ENCODE measurements around the gene MIF.
"Not testable (repeated sequence)": the region's sequence is repeated elsewhere in the genome, so short reads cannot be mapped to it uniquely, and the experiment has no call there.

Gene MIF

GRCh38 chr22:23901600-23901999, 7.4 kb downstream of the MIF start:
- DNase-seq (ENCODE audit: low read depth in 2 of 2): no peak

GRCh38 chr22:23903328-23903971, 9.3 kb downstream of the MIF start:
- no peak for DNase-seq (ENCODE audit: low read depth in 2 of 2)

DNA sequence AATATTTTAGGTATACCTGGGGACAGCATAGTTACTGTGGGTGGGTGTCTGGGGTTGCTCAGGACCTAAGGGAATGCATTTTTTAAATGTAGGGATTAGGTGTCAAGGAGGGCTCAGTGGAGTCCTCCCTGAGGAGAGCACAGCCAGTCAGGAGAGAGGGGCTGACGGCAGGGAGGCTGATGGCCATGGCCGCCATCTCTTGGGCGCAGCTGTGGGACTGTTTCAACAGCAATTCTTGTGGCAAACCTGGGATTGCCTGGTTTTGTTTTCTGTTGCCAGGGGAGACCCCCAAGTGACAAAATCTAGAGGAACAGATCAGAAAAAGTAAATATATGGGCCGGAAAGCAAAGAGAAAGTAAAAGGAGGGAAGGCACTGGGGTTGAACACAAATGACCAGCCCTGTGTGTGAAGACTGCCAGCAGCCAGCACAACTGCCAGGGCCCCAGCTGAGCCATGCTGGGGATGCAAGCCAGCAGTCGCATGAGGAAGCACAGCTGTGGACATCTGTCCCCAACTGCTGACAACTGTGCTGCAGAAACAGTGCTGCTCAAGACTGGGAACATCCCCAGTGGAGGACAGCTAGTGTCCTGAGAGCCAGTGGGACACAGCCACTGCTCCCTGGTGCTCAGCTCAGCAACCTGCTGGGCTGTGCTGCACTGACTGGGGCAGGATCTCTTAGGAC, 10.5 kb downstream of the MIF start:
- no peak for DNase-seq (ENCODE audit: low read depth in 2 of 2)

DNA sequence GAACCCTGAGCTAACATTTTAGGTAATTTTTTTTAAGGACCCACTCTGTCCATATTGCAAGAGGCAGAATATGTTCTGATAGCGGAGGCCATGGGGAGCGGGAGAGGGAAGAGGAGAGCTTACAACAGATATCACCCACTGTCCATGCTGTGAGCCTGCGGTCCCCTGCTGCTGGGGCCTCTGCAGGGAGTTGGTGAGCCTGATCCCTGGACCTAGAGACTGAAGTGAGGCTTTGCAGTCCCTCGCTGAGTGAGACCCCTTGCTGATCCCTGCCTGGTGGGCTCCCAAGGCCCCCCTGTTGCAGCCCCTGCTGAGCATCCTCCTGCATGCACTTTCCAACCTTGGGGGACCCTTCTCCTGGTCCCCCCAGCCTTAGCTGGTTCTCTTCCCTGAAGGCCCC, 12.5 kb downstream of the MIF start:
- DNase-seq (ENCODE audit: low read depth in 2 of 2): no peak

DNA sequence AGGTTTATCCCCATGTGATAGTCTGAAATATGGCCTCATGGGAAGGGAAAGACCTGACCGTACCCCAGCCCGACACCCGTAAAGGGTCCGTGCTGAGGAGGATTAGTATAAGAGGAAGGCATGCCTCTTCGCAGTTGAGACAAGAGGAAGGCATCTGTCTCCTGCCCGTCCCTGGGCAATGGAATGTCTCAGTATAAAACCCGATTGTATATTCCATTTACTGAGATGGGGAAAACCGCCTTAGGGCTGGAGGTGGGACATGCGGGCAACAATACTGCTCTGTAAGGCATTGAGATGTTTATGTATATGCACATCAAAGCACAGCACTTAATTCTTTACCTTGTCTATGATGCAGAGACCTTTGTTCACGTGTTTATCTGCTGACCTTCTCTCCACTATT, 13.2 kb downstream of the MIF start:
- DNase-seq (ENCODE audit: low read depth in 2 of 2): not testable (repeated sequence)

DNA sequence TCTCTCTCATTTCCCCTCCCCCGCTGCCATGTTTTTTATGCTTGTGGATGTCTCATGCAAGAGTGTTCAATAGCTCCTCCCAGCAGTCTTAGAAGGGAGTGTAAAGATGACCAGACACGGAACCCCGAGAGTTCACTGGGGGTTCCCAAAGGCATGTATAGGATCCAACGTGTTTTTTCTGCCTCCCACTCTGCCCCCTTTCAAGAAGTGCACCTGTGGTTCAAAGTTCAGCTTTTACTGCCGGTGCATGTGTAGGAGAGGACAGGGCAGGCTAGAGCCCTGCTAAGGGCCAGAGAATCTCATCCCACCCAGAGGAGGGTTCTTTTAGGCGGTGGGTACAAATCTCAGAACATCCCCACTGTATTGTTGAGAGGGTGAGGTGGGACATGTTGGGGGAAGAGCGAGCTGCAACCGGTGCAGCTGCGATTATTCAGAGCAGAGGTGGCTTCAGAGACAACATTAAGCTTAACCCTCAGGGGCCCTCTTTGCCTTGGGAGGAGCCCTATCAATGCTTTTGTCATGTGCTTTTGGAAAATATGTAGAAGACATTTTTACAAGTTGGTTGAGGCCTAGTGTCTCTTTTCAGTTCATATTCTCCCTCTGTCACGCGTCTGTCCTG, 14.5 kb downstream of the MIF start:
- no peak for DNase-seq (ENCODE audit: low read depth in 2 of 2)

- DNase-seq (ENCODE audit: low read depth in 2 of 2): no peak
Observed at GRCh38 chr22:23909296-23909898, 15.2 kb downstream of the MIF start.

DNA sequence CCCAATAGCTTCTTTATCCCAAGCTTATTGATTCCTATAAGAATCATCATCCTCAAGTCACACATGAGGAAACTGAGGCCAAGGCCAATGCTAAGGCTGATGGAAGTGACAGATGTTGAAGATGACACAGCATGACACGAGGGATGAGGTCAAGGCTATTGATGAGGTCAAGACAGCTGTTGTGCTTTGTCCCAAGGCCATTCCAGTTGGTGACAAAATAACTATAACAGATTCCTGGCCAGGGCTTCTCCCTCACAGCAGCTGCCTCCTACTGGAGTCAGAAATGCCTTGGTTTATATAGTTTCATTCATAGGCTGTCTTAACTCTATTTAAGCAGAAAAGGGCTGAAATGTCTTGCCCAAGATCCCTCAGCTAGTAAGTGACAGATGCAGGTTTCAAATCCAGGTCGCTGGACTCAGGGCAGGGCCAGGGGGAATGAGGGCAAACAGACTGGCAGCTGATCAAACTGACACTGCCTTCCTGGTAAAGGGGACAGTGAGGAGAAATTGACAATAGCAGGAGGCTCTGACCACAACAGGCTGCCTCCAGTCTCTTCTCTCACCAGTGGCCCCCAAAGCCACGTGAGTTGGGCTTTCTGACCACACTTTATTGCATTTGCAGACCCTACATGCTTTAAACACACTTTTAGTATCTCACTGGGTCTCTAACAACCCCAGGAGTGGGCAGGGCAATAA, 16.5 kb downstream of the MIF start:
- DNase-seq (ENCODE audit: low read depth in 2 of 2): no peak

DNA sequence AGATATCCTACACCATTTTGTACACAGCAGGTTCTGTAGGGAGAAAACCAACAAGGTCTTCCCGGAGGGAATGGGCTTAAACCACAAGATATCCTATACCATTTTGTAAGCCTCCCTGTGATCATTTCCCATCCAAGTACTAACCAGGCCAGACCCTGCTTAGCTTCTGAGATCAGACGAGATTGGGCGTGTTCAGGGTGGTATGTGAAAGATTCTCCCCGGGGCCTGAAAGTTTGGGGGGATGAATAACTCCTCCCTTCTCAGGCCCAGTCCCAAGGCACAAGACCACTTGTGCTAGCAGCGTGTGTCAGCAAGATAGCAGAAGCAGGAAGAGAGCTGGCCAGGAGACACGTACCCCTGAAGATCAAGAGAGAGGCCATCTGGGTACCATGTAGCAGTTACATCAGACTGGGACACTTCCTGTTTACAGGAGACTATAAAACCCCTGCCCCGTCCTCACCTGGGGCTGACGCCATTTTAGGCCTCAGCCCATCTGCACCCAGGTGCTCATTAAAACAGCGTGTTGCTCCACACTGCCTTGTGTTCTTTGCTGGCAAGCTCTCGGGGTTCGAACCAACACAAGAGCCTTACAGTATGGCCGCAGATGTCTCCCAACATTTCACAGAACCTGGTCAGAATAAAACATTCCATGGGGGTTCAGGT, 17.3 kb downstream of the MIF start:
- no peak for DNase-seq (ENCODE audit: low read depth in 2 of 2)

GRCh38 chr22:23912293-23912903, 18.2 kb downstream of the MIF start:
- no peak for DNase-seq (ENCODE audit: low read depth in 2 of 2)

GRCh38 chr22:23913306-23913660, 19.1 kb downstream of the MIF start:
- DNase-seq (ENCODE audit: low read depth in 2 of 2): no peak

DNA sequence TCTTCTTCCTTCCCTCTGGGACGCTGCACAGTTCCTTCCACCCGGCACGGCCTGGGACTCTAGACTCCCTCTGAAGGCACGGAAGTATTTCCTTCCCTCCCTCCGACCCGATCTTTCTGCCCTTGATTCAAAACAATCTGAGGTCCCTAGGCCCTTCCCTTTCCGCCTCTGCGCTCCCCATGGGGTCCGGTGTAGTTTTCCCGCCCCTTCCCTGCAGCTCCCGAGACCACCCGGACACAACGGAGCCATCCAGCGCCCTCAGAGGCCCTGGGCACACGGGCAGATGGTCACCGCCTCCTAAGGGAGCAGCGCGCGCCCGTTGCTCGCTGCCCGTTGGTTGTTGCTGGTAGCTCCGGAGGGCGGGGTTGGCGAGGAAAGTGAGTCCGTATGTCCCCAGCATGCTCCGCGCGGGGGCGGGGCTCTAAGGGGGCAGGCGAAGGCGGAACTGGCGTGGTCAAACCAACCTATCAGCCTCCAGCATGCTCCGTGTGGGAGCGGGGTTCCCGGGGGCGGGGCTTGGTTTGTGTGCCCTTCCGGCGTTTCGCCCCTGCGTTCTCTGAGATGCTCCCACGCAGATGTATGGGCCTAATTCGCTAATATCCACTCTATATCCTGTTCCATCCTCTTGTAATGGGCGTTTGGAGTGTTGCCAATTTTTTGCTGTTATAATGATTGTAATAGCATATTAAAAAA, 19.6 kb downstream of the MIF start:
- peak; percentile 98 to 100 for DNase-seq (ENCODE audit: low read depth in 2 of 2)

GRCh38 chr22:23915290-23915689, 21.1 kb downstream of the MIF start:
- DNase-seq (ENCODE audit: low read depth in 2 of 2): no peak

DNA sequence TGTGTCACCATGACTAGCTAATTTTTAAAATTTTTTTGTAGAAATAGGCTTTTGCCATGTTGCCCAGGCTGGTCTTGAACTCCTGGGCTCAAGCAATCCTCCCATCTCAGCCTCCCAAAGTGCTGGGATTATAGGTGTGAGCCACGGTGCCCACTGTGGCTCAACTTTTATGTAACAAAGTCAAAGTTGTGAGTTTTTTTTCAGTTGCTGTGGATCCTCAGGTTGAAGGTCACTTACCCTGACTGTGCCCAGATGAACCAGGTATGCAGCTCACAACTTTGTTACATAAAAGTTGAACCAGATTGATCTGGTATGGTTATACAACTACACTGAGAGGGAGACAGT, 26.1 kb downstream of the MIF start:
- not testable (repeated sequence) for DNase-seq (ENCODE audit: low read depth in 2 of 2)

DNA sequence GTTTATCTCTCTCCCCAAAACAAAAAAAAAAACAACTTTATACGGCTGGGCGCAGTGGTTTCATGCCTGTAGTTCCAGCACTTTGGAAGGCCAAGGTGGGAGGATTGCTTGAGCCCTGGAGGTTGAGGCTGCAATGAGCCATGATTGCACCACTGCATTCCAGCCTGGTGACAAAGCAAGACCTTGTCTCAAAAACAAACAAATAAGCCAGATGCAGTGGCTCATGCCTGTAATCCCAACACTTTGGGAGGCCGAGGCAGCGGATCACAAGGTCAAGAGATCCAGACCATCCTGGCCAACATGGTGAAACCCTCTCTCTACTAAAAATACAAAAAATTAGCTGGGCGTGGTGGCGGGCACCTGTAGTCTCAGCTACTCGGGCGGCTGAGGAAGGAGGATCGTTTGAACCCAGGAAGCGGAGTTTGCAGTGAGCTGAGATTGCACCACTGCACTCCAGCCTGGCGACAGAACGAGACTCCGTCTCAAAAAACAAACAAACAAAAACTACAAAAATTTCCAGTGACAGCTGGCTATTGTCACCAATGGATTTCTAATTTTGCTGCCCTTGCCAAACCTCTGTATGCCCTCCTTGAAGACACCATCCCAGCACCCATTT, 27.5 kb downstream of the MIF start:
- not testable (repeated sequence) for DNase-seq (ENCODE audit: low read depth in 2 of 2)

GRCh38 chr22:23922921-23923320, 28.7 kb downstream of the MIF start:
- DNase-seq (ENCODE audit: low read depth in 2 of 2): no peak

DNA sequence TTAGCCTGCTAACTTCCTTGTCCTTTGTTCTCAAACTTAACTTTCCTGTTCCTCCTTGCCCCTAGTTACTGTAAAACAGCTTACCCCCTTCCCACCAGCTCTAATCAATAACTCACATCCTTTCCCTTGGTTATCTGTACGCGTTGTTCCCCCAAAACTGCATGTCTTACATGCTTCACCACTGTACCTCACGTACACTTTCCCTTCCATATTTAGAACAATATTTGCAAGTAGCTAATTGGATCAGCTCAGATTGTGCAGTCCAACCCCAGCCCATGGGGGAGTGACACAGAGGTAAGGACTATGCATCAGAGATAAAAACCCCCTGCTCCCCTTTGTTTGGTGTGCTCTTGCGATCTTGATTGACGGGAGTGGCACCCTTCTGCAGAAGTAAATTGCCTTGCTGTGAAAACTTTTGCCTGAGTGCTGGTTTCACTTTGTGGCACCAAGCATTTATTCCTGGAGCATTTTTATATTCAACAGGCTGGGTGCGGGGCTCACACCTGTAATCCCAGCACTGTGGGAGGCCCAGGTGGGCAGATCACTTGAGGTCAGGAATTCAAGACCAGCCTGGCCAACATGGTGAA, 30.9 kb downstream of the MIF start:
- no peak for DNase-seq (ENCODE audit: low read depth in 2 of 2)

DNA sequence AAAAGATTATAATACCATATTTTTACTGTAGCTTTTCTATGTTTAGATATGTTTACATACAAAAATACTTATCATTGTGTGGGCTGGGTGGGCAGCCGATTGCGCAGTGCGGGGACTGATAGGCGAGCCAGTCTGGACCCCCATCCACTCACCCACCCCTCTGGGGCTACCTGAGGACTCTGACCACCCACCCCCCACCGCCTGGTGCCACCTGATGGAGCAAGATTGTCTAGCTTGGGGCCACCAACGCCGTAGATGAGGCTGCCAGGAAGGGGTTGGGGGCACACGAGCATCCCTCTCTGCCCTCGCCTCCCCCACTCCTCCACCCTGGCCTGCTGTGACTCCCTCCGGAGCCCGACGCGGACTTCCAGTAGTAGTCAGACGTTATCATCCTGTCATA, 32.4 kb downstream of the MIF start:
- DNase-seq (ENCODE audit: low read depth in 2 of 2): no peak

DNA sequence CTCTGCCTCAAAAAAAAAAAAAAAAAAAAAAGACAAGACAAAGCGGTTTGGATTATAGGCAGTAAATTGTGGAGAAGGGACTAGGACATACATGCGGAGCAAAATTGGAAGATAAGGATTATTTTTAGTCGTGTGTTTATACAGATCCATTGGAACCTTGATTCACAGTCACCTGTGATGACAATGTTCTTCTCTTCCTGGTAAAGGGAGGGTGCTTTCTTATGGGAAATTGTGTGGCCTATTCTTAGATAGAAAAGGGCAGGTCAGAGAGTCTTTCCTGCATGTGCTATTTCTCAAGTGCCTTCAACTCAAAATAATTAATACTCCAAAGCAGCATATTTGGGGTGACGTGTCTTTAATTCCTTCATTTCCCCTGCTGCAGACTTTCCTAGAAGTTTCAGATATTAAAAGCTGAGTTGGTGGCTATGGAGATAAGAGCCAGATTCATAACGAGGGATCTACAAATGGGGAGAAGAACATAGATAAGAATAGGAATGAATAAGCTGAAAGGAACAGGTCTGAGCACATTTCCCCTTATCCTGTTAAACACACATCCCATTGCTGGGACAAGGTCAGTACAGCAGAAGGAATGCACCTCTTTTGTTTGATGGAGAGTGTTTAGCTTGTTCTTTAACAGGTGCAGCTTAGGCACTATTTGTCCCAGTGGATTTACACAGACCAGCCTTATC, 44.3 kb downstream of the MIF start:
- DNase-seq (ENCODE audit: low read depth in 2 of 2): no peak

- DNase-seq (ENCODE audit: low read depth in 2 of 2): no peak
Observed at GRCh38 chr22:23939017-23939357, 44.8 kb downstream of the MIF start.
